ENCODE measurements around the gene BNIP3. TPM values are rescaled to one million over a fixed set of nuclear protein-coding genes. Genes with fewer than 3 reads are reported as not detected.
"Not testable (repeated sequence)": the region's sequence is repeated elsewhere in the genome, so short reads cannot be mapped to it uniquely, and the experiment has no call there.

BNIP3 gene
- total RNA-seq, 2 donors from 2014 or later: 102 to 362 TPM

- Mint-ChIP-seq H3K4me1 (peaks cover 20% of the 10 kb centered on the region), H3K4me3 (no peak overlapping the region), H3K9me3 (no peaks in the 10 kb centered on the region), H3K36me3 (ENCODE audit: low read depth) (peaks cover 57% of the 10 kb centered on the region), H3K27me3 (no peaks in the 10 kb centered on the region), H3K27ac (no peak overlapping the region)
- ATAC-seq (replicated peaks): no peak
These were observed 20.5 kb downstream of the BNIP3 start for GRCh38 chr10:131961047-131961776.

GRCh38 chr10:131960631-131961046, 21.1 kb downstream of the BNIP3 start:
- Mint-ChIP-seq H3K9me3 (no peaks in the 10 kb centered on the region), H3K27me3 (no peaks in the 10 kb centered on the region), H3K4me1 (peaks cover 17% of the 10 kb centered on the region), H3K4me3 (no peak overlapping the region), H3K27ac (no peak overlapping the region), H3K36me3 (ENCODE audit: low read depth) (peaks cover 57% of the 10 kb centered on the region)
- ATAC-seq (replicated peaks): no peak

- no peaks in the 10 kb centered on the region for H3K27me3 Mint-ChIP-seq
- no peak for ATAC-seq (replicated peaks)
- no peak overlapping the region for H3K27ac Mint-ChIP-seq
- no peak overlapping the region for H3K4me3 Mint-ChIP-seq
- no peaks in the 10 kb centered on the region for H3K9me3 Mint-ChIP-seq
- peaks cover 12% of the 10 kb centered on the region for H3K4me1 Mint-ChIP-seq
- peaks cover 57% of the 10 kb centered on the region for H3K36me3 Mint-ChIP-seq (ENCODE audit: low read depth)
These were observed 21.9 kb downstream of the BNIP3 start for GRCh38 chr10:131959841-131960240.

GRCh38 chr10:131955591-131956340, 26.0 kb downstream of the BNIP3 start:
- Mint-ChIP-seq H3K27ac (peak overlapping the region; percentile 66), H3K4me3 (no peak overlapping the region), H3K27me3 (no peaks in the 10 kb centered on the region), H3K4me1 (no peaks in the 10 kb centered on the region), H3K9me3 (no peaks in the 10 kb centered on the region), H3K36me3 (ENCODE audit: low read depth) (peaks cover 65% of the 10 kb centered on the region)
- ATAC-seq (replicated peaks): no peak

GRCh38 chr10:131954356-131954965, 27.3 kb downstream of the BNIP3 start:
- Mint-ChIP-seq H3K27ac (no peak overlapping the region), H3K36me3 (ENCODE audit: low read depth) (peaks cover 72% of the 10 kb centered on the region), H3K9me3 (no peaks in the 10 kb centered on the region)

GRCh38 chr10:131949908-131950307, 31.8 kb downstream of the BNIP3 start:
- H3K27ac Mint-ChIP-seq: peak overlapping the region; percentile 43
- H3K4me3 Mint-ChIP-seq; H3K4me1 Mint-ChIP-seq; H3K9me3 Mint-ChIP-seq; H3K27me3 Mint-ChIP-seq; ATAC-seq (replicated peaks): not testable (repeated sequence)
- H3K36me3 Mint-ChIP-seq (ENCODE audit: low read depth): peaks cover 83% of the 10 kb centered on the region

More at GRCh38 chr10:131954356-131954965, 27.3 kb downstream of the BNIP3 start:
- no peaks in the 10 kb centered on the region for H3K4me1 Mint-ChIP-seq
- no peak for ATAC-seq (replicated peaks)
- H3K27me3 Mint-ChIP-seq: no peaks in the 10 kb centered on the region
- no peak overlapping the region for H3K4me3 Mint-ChIP-seq

- Mint-ChIP-seq H3K36me3 (ENCODE audit: low read depth) (peaks cover 83% of the 10 kb centered on the region), H3K27ac (no peak overlapping the region), H3K9me3 (no peaks in the 10 kb centered on the region), H3K4me3 (no peak overlapping the region), H3K27me3 (no peaks in the 10 kb centered on the region), H3K4me1 (no peaks in the 10 kb centered on the region)
- no peak for ATAC-seq (replicated peaks)
These were observed 32.5 kb downstream of the BNIP3 start for GRCh38 chr10:131949041-131949862.

GRCh38 chr10:131948501-131948900, 33.2 kb downstream of the BNIP3 start:
- H3K9me3 Mint-ChIP-seq: no peaks in the 10 kb centered on the region
- no peak for ATAC-seq (replicated peaks)
- H3K36me3 Mint-ChIP-seq (ENCODE audit: low read depth): peaks cover 83% of the 10 kb centered on the region
- no peaks in the 10 kb centered on the region for H3K4me1 Mint-ChIP-seq
- no peak overlapping the region for H3K4me3 Mint-ChIP-seq
- H3K27ac Mint-ChIP-seq: no peak overlapping the region
- no peaks in the 10 kb centered on the region for H3K27me3 Mint-ChIP-seq

- peaks cover 87% of the 10 kb centered on the region for H3K36me3 Mint-ChIP-seq (ENCODE audit: low read depth)
- H3K27ac Mint-ChIP-seq: peak overlapping the region; percentile 22
These were observed 33.9 kb downstream of the BNIP3 start for GRCh38 chr10:131947631-131948347.

GRCh38 chr10:131946880-131947279, 34.8 kb downstream of the BNIP3 start:
- Mint-ChIP-seq H3K9me3 (no peaks in the 10 kb centered on the region), H3K36me3 (ENCODE audit: low read depth) (peaks cover 96% of the 10 kb centered on the region), H3K4me3 (no peak overlapping the region), H3K27ac (peak overlapping the region; percentile 22), H3K4me1 (no peaks in the 10 kb centered on the region), H3K27me3 (no peaks in the 10 kb centered on the region)
- no peak for ATAC-seq (replicated peaks)

More at GRCh38 chr10:131947631-131948347, 33.9 kb downstream of the BNIP3 start:
- Mint-ChIP-seq H3K9me3 (no peaks in the 10 kb centered on the region), H3K27me3 (no peaks in the 10 kb centered on the region), H3K4me1 (no peaks in the 10 kb centered on the region), H3K4me3 (no peak overlapping the region)
- no peak for ATAC-seq (replicated peaks)

- Mint-ChIP-seq H3K27me3 (no peaks in the 10 kb centered on the region), H3K9me3 (no peaks in the 10 kb centered on the region), H3K4me1 (no peaks in the 10 kb centered on the region), H3K4me3 (no peak overlapping the region), H3K36me3 (ENCODE audit: low read depth) (peaks cover 98% of the 10 kb centered on the region), H3K27ac (no peak overlapping the region)
- ATAC-seq (replicated peaks): no peak
These were observed 35.4 kb downstream of the BNIP3 start for GRCh38 chr10:131946321-131946751.

- ATAC-seq (replicated peaks): no peak
- H3K4me3 Mint-ChIP-seq: no peak overlapping the region
- peak overlapping the region; percentile 36 for H3K27ac Mint-ChIP-seq
- H3K9me3 Mint-ChIP-seq: no peaks in the 10 kb centered on the region
- H3K27me3 Mint-ChIP-seq: no peaks in the 10 kb centered on the region
- peaks cover 100% of the 10 kb centered on the region for H3K36me3 Mint-ChIP-seq (ENCODE audit: low read depth)
- no peaks in the 10 kb centered on the region for H3K4me1 Mint-ChIP-seq
These were observed 36.6 kb downstream of the BNIP3 start for GRCh38 chr10:131944976-131945695.

GRCh38 chr10:131944412-131944811, 37.3 kb downstream of the BNIP3 start:
- Mint-ChIP-seq H3K4me3 (no peak overlapping the region), H3K9me3 (no peaks in the 10 kb centered on the region), H3K4me1 (no peaks in the 10 kb centered on the region), H3K27me3 (no peaks in the 10 kb centered on the region), H3K36me3 (ENCODE audit: low read depth) (peaks cover 100% of the 10 kb centered on the region), H3K27ac (peak overlapping the region; percentile 36)
- no peak for ATAC-seq (replicated peaks)

All from activated T-helper 17 cell treated with anti-CD3 and anti-CD28 coated beads, Interleukin-2, amount 50 U/mL, for 72 hours (primary cell).